ENCODE measurements around the gene CRB1.

Gene CRB1

DNA sequence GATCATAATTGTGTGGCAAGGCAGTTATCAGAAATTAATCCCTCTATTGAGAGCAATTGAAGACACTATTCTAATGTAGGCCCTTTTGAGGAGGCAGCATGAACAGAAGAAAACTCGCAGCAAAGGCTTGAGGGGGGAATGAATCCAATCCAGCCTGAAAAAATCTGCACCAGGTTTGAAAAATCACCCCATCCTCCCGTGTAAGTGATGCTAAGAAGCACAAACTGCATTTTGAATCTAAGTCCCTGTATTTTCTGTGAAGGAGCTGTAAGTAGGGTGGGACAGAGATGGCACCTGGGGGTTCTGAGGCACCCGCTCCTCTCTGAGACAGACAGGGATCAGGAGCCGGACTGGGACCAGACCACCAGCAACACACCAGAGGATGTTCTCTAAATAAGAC, at the start of gene CRB1:
Gene CRB1, plus strand, starts transcription at position 241 of the 400 bp plus-strand sequence. CDS start 161 bp downstream, outside the sequence.
- no peak for DNase-seq (ENCODE audit: low spot score)

GRCh38 chr1:197218857-197219256, 49.2 kb upstream of the CRB1 start:
- DNase-seq (ENCODE audit: low spot score) = no peak

DNA sequence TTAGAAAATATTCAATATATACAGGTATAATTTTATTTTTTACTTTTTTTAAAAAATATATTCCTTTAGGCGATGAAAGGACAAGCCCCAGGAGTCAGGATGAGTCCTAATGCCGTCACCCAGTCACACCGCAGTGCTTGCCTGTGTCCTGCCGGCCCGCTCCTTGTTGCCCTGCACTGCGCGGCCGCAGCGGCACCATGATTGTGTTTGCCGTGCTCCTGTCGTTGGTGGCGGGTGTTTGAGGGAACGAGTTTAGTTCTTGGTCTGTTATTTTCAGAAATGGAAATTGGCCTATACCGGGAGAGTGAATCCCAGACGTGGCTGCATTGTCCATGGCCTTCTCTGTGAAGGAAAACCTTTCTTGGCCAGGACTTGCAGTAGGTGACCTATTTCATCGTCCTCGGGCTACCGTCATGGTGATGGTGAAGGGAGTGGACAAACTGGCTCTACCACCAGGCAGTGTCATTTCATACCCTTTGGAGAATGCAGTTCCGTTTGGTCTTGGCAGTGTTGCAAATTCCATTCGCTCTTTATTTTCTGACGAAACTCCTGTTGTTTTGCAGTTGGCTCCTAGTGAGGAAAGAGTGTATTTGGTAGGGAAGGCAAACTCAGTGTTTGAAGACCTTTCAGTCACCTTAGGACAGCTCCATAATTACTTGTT, 45.9 kb upstream of the CRB1 start:
- no peak for DNase-seq (ENCODE audit: low spot score)

GRCh38 chr1:197222780-197223179, 45.3 kb upstream of the CRB1 start:
- DNase-seq (ENCODE audit: low spot score) = no peak

GRCh38 chr1:197224160-197224559, 43.9 kb upstream of the CRB1 start:
- DNase-seq (ENCODE audit: low spot score) = no peak

- no peak for DNase-seq (ENCODE audit: low spot score)
Measured at GRCh38 chr1:197225611-197226010, 42.4 kb upstream of the CRB1 start.

DNA sequence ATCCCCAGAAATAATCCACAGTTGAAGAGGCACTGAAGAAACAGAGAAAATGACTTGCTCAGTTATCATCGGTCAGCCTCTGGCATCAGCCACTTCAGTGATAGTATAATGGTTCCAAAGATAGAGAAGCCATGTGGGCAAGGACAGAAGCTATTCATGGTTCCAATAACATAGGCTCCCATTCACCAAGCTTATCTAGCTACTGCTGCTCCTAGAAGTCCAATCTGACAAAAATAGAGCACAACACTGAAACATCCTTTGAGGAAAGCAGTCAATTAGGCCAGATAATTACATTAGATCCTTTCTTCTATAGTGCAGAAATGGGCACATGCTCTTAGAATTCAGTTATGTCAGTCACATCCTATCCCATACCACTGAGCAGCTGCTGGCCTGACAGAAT, 33.5 kb upstream of the CRB1 start:
- DNase-seq (ENCODE audit: low spot score) = no peak

- no peak for DNase-seq (ENCODE audit: low spot score)
Measured at GRCh38 chr1:197235355-197235754, 32.7 kb upstream of the CRB1 start.

- DNase-seq (ENCODE audit: low spot score) = no peak
Measured at GRCh38 chr1:197247465-197247864, 20.6 kb upstream of the CRB1 start.

DNA sequence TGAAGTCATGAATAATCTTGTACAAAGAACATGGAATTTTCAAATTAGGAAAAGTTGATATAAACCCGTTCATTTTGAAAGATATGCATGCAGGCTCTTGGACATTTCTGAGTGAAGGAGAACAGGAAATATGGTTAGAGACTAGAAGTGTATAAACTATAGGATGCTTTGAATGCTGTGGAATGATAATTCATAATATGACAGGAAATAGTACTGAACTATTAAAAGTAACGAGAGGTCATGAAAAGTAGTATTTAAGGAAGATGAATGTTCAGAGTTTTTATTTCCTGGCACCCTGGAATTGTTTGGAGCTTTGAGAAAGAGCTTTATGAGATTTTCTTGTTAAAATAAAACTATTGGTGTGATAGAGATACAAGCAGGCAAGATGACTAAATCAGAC, 18.7 kb upstream of the CRB1 start:
- DNase-seq (ENCODE audit: low spot score) = no peak

DNA sequence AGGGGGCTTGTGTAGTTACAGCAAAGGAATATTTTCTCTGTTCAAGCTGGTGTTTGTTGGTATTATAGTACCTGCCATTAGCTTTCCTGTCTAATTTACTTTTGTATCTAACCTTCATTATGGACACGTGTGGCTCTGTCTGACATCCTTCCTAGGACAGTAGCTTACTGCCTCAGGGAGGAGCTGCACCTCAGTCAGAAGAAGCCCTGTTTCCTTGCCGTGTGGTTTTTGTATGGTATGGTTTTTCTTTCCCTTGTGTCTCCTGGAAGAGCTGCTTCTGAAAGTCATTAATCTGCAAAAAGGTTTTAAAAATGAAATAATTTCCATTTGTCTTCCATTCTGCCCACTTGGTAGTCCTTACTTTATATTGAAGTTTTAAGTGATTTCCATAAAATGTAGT, 17.4 kb upstream of the CRB1 start:
- no peak for DNase-seq (ENCODE audit: low spot score)

GRCh38 chr1:197252973-197253372, 15.1 kb upstream of the CRB1 start:
- DNase-seq (ENCODE audit: low spot score) = no peak

GRCh38 chr1:197254866-197255265, 13.2 kb upstream of the CRB1 start:
- DNase-seq (ENCODE audit: low spot score) = no peak

- DNase-seq (ENCODE audit: low spot score) = no peak
Measured at GRCh38 chr1:197264936-197265567, 3.0 kb upstream of the CRB1 start.

DNA sequence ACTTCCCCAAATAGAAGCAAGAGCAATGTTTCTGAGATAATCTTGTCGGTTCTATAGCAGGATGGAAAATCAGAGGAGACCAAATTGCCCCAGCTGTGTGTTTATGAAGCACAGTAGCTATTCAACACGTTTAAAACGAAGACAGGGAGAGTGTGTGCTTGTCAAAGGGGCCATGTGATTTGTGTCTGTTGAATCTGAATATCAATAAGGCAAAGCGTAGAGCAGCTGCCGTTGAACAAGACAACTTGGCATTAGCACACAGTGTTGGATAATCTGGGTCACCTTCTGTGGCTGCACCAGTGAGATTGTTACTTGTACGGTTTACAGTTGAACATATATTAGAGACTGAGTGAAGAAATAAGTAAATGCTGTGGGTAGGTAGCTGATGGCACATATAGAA, 1.0 kb downstream of the CRB1 start:
- DNase-seq (ENCODE audit: low spot score) = no peak

- no peak for DNase-seq (ENCODE audit: low spot score)
Measured at GRCh38 chr1:197272791-197273190, 4.7 kb downstream of the CRB1 start.

GRCh38 chr1:197277166-197277565, 9.1 kb downstream of the CRB1 start:
- DNase-seq (ENCODE audit: low spot score) = no peak

- DNase-seq (ENCODE audit: low spot score) = no peak
Measured at GRCh38 chr1:197284325-197284724, 16.3 kb downstream of the CRB1 start.

GRCh38 chr1:197284966-197285365, 16.9 kb downstream of the CRB1 start:
- DNase-seq (ENCODE audit: low spot score) = no peak

GRCh38 chr1:197285526-197286205, 17.6 kb downstream of the CRB1 start:
- no peak for DNase-seq (ENCODE audit: low spot score)

DNA sequence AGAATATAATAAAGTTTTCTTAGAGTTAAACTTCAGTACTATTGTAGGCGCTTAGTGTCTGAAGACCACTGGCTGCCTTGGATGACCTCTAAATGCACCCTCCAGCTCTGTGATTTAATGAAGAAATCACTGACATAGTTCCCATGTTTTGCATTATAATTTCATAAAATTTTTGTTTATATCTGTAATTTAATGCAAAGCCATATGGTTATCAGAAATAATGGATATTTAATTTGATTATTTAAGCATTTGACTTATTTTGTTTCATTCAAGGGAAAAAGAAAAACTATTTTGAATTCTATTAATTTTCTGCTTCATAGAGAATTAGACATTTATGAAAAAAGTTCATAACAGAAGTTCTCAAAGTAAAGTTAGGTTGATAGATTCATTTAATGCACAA, 18.6 kb downstream of the CRB1 start:
- DNase-seq (ENCODE audit: low spot score) = no peak

- no peak for DNase-seq (ENCODE audit: low spot score)
Measured at GRCh38 chr1:197287863-197288262, 19.8 kb downstream of the CRB1 start.

GRCh38 chr1:197302775-197303174, 34.7 kb downstream of the CRB1 start:
- no peak for DNase-seq (ENCODE audit: low spot score)

DNA sequence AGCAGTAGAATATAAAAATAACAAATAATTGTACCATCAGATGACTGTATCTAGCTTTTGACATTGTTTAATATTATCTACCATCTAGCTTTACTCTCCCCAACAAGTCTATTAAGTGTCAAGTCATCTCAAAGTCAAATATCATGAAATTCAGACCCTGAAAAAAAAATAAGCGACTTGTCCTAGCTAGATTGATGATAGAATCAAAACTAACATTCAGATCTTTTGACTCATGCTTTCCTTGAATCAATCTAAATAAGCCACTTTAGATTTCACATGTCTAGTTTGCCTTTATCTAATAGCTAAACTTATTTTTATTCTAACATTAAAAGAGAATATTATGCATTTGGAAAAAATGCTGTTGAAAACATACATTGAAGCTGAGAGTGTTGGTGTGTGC, 35.4 kb downstream of the CRB1 start:
- no peak for DNase-seq (ENCODE audit: low spot score)
